Stromal cell of bone marrow (primary cell): ENCODE results near the gene RBP5.

Experiments
- DNase-seq: peaks from one replicate; pipeline ENCODE4 v3.0.0-alpha.2; 2012; ENCODE audit warnings: low read depth

The RBP5 gene

GRCh38 chr12:7101047-7101693 lies 27.5 kb downstream of the RBP5 start:
- no peak for DNase-seq

GRCh38 chr12:7100239-7100638 lies 28.4 kb downstream of the RBP5 start:
- DNase-seq: no peak

DNA sequence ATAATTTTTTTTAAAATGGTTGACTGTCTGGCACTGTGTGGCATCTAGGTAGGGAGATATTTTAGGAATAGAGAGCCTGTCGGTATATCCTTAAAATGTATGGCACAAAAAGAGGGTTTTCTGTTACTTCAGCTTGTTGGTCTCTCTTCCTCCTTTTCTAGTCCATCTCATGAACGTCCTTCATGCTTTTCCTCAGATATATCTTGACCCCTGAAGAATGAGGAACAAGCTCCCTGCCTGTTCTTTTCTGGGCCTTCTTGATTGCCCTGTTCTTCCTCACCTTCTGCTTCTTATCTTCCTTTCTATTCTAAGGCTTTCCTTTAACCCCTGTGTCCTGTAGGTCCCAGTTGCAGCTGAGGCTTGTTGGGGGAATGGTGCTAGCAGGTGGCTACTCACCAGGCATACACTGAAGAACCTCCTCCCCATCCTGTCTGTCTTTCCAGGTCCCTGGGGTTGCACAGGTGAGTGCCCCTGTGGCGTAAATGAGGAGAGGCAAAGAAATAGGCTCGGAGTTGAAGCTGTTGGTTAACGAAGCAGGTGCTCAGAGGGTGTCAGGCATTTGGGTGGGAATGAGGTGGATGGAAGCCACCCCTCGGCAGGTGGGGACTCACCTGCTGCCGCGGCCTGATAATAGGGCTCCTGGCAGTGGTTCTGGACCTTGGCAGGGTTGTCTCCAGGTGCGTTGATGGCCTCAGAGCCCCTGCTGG lies 29.2 kb downstream of the RBP5 start:
- DNase-seq: no peak

DNA sequence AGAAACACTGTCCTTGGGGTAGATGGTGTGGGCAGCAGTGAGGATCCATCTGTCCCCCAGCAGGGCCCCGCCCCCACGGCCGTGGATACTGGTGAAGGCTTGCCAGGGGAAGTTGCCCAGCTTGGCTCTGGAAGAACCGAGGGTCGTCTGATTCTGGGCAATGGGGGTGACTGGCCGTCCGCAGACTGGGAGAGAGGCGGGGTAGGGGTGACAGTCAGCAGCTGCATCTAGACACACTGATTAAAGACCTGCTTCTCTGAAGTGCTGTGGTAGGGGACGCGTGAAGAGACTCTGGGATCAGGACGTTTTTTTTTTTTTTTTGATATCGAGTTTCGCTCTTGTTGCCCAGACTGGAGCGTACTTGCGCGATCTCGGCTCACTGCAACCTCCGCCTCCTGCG lies 31.7 kb downstream of the RBP5 start:
- no peak for DNase-seq

- no peak for DNase-seq
Observed at GRCh38 chr12:7096006-7096932, 32.4 kb downstream of the RBP5 start.

GRCh38 chr12:7093892-7094291 lies 34.8 kb downstream of the RBP5 start:
- DNase-seq: no peak

DNA sequence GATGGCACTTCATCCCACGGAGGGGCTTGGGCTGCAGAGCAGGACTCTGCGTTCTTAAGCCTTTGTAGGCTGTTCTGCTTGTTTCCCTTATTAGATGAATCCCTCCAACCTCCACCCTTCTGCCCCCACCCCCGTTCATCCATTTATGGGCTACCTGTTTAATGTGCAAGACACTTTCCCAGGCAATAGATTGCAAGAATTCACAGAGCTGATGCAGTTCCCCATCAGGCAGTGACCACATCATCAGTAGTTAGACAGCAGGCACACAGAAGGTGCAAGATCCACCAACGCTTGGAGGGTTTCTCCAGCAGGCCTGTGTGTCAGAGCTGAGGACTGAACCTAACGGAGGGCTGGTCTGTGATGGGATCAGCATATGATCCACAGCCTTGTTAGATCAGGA lies 35.2 kb downstream of the RBP5 start:
- DNase-seq: no peak

DNA sequence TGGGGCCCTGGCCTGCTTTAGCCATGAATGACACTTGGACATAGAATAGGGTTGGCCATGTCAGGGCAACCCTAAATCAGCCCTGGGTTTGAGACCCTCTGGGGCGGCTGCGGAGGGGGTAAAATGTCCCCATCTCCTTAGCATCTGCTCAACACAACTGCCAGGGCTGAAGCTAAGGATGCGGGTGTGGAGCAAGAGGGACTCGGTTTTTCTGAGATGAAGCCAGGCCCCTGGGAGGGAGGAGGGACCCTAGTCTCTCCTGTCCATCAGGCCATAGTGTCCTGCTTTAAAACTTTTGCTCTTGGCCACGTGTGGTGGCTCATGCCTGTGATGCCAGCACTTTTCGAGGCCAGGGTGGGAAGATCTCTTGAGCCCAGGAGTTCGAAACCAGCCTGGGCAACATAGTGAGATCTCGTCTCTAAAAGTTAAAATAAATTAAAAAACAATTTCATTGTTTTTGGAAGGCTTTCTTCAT lies 35.7 kb downstream of the RBP5 start:
- DNase-seq: no peak

DNA sequence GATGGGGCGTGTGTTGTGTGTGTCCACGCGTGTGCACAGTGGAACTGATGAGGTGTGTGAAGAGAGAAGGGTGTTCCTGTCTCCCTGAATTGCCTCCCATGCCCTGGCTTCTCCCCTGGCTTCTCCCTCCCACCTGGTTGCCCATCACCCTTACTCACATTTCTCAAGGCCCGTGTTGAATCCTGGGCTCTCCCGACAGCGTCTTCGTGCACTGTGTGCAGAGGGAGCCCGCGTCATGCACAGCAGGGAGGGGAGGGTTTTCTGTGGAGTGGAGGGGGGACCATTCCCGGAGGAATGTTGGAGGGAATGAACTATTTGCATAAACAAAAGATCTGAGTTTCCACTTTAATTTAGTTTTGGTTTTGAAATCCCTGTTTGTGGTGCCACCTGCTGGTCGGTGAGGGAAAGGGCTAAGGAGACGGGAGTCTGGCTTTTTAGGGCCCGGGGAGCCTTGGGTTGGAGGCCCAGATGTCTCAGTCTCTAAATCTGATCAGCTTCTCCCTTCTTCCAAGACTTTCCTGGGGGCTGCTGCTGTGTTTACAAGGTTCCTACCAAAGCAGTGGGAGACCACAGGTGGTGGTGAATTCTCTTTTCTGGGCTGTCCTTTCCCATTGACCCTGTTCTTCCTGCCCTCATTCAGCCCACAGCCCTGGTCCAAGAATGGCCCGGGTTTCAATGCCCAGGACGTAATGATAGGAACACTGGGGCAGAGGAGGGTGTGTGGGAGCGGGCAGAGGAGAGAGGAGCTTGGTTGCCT lies 36.3 kb downstream of the RBP5 start, which contains the start of gene C1R:
Gene C1R, minus strand, starts transcription at position 217 of the 757 bp plus-strand sequence. Its CDS starts 57 bp downstream, at position 160.
- peak; percentile 89 for DNase-seq

GRCh38 chr12:7091660-7092228 lies 36.9 kb downstream of the RBP5 start:
- no peak for DNase-seq

GRCh38 chr12:7091171-7091570 lies 37.5 kb downstream of the RBP5 start:
- DNase-seq: no peak

DNA sequence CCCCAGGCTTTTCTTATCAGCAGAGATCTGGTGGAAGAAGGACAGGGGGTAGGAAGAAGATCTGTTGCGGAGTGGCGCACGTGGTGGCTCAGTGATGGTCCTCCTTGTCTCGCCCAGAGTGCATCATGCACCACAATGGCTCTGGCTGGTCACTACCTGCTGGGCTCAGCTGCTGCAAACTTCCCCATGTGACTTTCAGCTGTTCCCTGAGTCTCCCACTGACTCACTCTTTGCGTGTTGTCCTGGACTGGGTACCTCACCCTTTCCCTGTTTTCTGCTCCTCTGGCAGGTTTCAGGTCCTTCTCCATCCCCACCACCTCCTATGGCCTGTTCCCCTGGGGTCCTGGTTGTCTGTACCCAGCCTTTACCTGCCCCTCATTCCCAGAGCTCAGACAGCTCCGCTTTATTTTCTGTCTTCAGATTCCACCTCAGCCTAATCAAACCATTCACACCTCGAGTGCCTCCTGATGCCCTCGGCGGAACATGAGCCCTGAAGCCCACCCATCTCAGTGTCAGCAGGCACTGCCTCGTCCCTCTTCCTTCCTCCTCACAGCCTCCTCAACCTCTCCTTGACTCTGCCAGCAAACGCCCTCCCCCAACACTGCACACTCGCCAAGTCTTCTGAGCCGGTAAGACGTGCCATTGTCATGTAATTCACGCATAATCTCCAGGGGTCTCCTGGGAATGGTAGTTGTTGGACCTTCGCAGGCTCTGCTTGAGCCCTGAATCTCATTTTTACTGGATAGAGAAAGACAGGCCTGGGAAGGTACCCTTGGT lies 38.3 kb downstream of the RBP5 start:
- DNase-seq: no peak

DNA sequence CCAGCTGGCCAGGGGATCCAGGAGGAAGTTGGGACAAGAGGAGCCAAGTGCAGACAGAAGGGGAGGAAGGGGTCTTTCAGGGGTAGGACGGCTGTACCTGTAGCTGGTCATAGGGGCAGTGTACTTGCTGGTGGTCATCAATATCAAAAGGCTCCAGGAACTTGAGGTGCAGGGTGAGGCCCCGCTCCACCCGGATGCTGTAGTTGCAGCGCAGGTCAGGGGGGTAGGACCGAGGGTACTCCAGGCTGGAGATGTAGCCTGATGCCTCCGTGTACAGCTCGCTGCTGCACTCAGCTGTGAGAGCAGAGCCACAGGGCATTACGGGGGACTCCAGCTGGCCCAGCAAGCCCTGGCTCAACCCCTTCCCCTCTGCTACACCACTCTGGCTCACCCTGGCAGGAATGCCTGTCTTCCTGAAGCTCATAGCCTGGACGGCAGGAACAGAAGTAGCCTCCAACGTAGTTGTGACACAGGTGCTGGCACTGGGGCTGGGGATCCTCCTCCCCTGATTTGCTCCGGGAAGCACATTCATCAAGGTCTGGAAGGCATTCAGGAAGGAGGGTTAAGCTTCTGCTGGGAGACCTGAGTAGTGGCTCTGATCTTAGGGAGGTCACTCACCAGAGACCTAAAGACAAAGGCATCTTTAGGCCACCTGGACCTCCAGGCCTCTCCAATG lies 39.4 kb downstream of the RBP5 start:
- no peak for DNase-seq

- no peak for DNase-seq
Observed at GRCh38 chr12:7083125-7083524, 45.6 kb downstream of the RBP5 start.

DNA sequence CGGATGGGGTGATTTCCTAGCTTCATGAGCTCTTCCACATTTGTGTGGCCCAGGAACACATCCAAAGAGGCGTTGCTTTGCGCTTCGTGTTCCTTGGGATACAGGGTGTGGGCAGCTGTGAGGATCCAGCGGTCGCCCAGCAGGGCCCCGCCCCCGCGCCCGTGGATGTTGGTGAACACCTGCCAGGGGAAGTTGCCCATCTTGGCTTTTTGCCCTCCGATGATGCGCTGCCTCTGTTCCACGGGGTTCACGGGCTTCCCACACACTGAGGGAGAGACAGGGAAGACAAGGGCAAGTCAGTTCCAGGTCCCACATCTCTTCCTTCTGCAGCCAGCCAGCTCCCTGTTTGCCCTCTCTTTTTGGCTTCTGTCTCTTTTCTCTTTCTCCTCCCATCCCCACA lies 47.7 kb downstream of the RBP5 start:
- no peak for DNase-seq

- DNase-seq: no peak
Observed at GRCh38 chr12:7079826-7080125, 48.9 kb downstream of the RBP5 start.

DNA sequence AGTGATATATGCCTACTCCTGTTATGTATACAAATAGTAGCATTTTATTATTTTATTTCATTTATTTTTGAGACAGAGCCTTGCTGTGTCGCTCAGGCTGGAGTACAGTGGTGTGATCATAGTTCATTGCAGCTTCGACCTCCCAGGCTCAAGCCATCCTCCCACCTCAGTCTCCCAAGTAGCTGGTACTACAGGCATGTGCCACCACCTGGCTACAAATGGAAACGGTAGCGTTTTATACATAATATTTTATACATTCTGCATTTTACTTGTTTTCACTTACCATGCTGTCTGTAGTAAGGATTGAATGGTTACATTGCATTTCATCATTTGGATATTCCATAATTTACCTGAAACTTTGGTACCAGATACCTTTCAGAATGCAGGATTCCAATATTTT lies 50.5 kb downstream of the RBP5 start:
- DNase-seq: no peak

- no peak for DNase-seq
Observed at GRCh38 chr12:7076493-7076892, 52.2 kb downstream of the RBP5 start.

- peak; percentile 53 for DNase-seq
Observed at GRCh38 chr12:7075939-7076338, 52.8 kb downstream of the RBP5 start.

- no peak for DNase-seq
Observed at GRCh38 chr12:7075518-7075917, 53.2 kb downstream of the RBP5 start.
